Measurements from ENCODE around the gene NKPD1.

GRCh38 chr19:45184115-45184514 lies 23.3 kb upstream of the NKPD1 start:
- TF ChIP-seq GATA2 (IDR thresholded peaks at IDR 0.05; ENCODE audit: low read depth, low read length) (no peak), GATA3 (IDR thresholded peaks at IDR 0.05; ENCODE audit: low read depth, low read length) (no peak)
